GM04504 (cell line): ENCODE results near the gene ANKRD40.
"Not testable (repeated sequence)": the region's sequence is repeated elsewhere in the genome, so short reads cannot be mapped to it uniquely, and the experiment has no call there.

Experiments
- DNase-seq: peaks from one replicate; pipeline ENCODE4 v3.0.0-alpha.2; 2012; ENCODE audit warnings: low read depth

The ANKRD40 gene

GRCh38 chr17:50712641-50713040 lies 4.9 kb upstream of the ANKRD40 start:
- no peak for DNase-seq

GRCh38 chr17:50710650-50711049 lies 2.9 kb upstream of the ANKRD40 start:
- no peak for DNase-seq

- DNase-seq: no peak
Measured at GRCh38 chr17:50710025-50710424, 2.3 kb upstream of the ANKRD40 start.

- DNase-seq: not testable (repeated sequence)
Measured at GRCh38 chr17:50709053-50709452, 1.3 kb upstream of the ANKRD40 start.

GRCh38 chr17:50708050-50709000 lies 611 bp upstream of the ANKRD40 start:
- DNase-seq: no peak

GRCh38 chr17:50703162-50703561 lies 4.6 kb downstream of the ANKRD40 start:
- no peak for DNase-seq

GRCh38 chr17:50699410-50699809 lies 8.3 kb downstream of the ANKRD40 start:
- no peak for DNase-seq

GRCh38 chr17:50697663-50698272 lies 9.9 kb downstream of the ANKRD40 start:
- DNase-seq: no peak

GRCh38 chr17:50697062-50697461 lies 10.7 kb downstream of the ANKRD40 start:
- DNase-seq: no peak

- DNase-seq: no peak
Measured at GRCh38 chr17:50696365-50696879, 11.3 kb downstream of the ANKRD40 start.

- DNase-seq: no peak
Measured at GRCh38 chr17:50693036-50693682, 14.6 kb downstream of the ANKRD40 start.

- no peak for DNase-seq
Measured at GRCh38 chr17:50692448-50693035, 15.2 kb downstream of the ANKRD40 start.

- no peak for DNase-seq
Measured at GRCh38 chr17:50691550-50692447, 15.9 kb downstream of the ANKRD40 start.

- no peak for DNase-seq
Measured at GRCh38 chr17:50690887-50691549, 16.7 kb downstream of the ANKRD40 start.

- DNase-seq: no peak
Measured at GRCh38 chr17:50689956-50690886, 17.5 kb downstream of the ANKRD40 start.

GRCh38 chr17:50689251-50689650 lies 18.5 kb downstream of the ANKRD40 start:
- DNase-seq: no peak

- DNase-seq: no peak
Measured at GRCh38 chr17:50688245-50688644, 19.5 kb downstream of the ANKRD40 start.

GRCh38 chr17:50687200-50688066 lies 20.3 kb downstream of the ANKRD40 start:
- DNase-seq: no peak
